ENCODE data around the gene RADX. TPM values are rescaled to one million over a fixed set of nuclear protein-coding genes. Genes with fewer than 3 reads are reported as not detected.

RADX gene
- total RNA-seq, 2 donors from 2014 or later: 1.1 to 1.3 TPM

Small RNAs within 50 kb of the gene (microRNA-seq; reads per million reads assigned to microRNA genes)
- 0 reads per million in 2 donors for gene MIR548AN

Other genes starting within 250 kb of the RADX start
- gene RNF128, start 114.7 kb downstream of the RADX start, total RNA-seq: 10 to 100 TPM; 37.1 to 43.0 TPM
- gene TBC1D8B, start 190.7 kb downstream of the RADX start, total RNA-seq: 10 to 100 TPM; 13.1 to 13.9 TPM

Measured in left colon (tissue), 2 donors.